T1000 (cell line): Measurements from ENCODE around the gene S100A5.
A peak's percentile ranks its signal among the peaks of the same experiment; 100 is the strongest.
"Not testable (repeated sequence)": the region's sequence is repeated elsewhere in the genome, so short reads cannot be mapped to it uniquely, and the experiment has no call there.

ENCODE experiments used
- DNase-seq: peaks from one replicate; lab custom pipeline; 2025; ENCODE audit warnings: mixed read lengths; lab: John Stamatoyannopoulos, UW

Gene S100A5

GRCh38 chr1:153566414-153567371 is 26.0 kb upstream of the S100A5 start:
- peak; percentile 93 for DNase-seq

GRCh38 chr1:153565529-153566374 is 25.0 kb upstream of the S100A5 start, which contains the start of gene S100A2:
TSS of gene S100A2 (minus strand) at chr1:153565844. CDS start at chr1:153563877, 1,967 bp downstream.
- DNase-seq: peak; percentile 43

GRCh38 chr1:153563991-153564390 is 23.3 kb upstream of the S100A5 start:
- DNase-seq: no peak

- DNase-seq: no peak
Measured at GRCh38 chr1:153563483-153563901, 22.8 kb upstream of the S100A5 start.

- not testable (repeated sequence) for DNase-seq
Measured at GRCh38 chr1:153562021-153562420, 21.3 kb upstream of the S100A5 start.

GRCh38 chr1:153561466-153561985 is 20.8 kb upstream of the S100A5 start:
- no peak for DNase-seq

GRCh38 chr1:153560771-153561465 is 20.2 kb upstream of the S100A5 start:
- no peak for DNase-seq

GRCh38 chr1:153560241-153560640 is 19.5 kb upstream of the S100A5 start:
- no peak for DNase-seq

GRCh38 chr1:153557877-153558276 is 17.1 kb upstream of the S100A5 start:
- DNase-seq: no peak

- DNase-seq: no peak
Measured at GRCh38 chr1:153556348-153556747, 15.6 kb upstream of the S100A5 start.

GRCh38 chr1:153553830-153554541 is 13.3 kb upstream of the S100A5 start:
- no peak for DNase-seq

GRCh38 chr1:153553096-153553495 is 12.4 kb upstream of the S100A5 start:
- no peak for DNase-seq

- no peak for DNase-seq
Measured at GRCh38 chr1:153552335-153552734, 11.6 kb upstream of the S100A5 start.

- no peak for DNase-seq
Measured at GRCh38 chr1:153550827-153551500, 10.2 kb upstream of the S100A5 start.

- no peak for DNase-seq
Measured at GRCh38 chr1:153550398-153550758, 9.6 kb upstream of the S100A5 start.

GRCh38 chr1:153549741-153550397 is 9.1 kb upstream of the S100A5 start:
- DNase-seq: no peak

GRCh38 chr1:153548722-153549688 is 8.3 kb upstream of the S100A5 start, which contains the start of gene S100A3:
TSS of gene S100A3 (minus strand) at chr1:153549258. CDS start at chr1:153548485, 773 bp downstream.
- peak; percentile 82 for DNase-seq
